K562 (cell line): ENCODE measurements around the gene HRAS. TPM values are rescaled to one million over a fixed set of nuclear protein-coding genes. Genes with fewer than 3 reads are reported as not detected.
A peak's percentile ranks its signal among the peaks of the same experiment; 100 is the strongest.

ENCODE experiments used
- ATAC-seq: fragments of 200-7000 bp; cut with Tn5 transposase; 3 replicates; pipeline ENCODE4 v1.9.1; 2020; ENCODE audit warnings: moderate library complexity
- BruUV-seq: library from RNA; stranded (reverse); fragments of 400-500 nt; replicated peaks from 2 replicates; lab custom pipeline; 2021; lab: Mats Ljungman, UMichigan
- CTCF ChIA-PET: fragments of 300-600 bp; formaldehyde crosslinking; extraction: SDS; loops from one replicate; lab custom pipeline; 2021; ENCODE audit warnings: low intra/inter-chr PET ratio; lab: Yijun Ruan, JAX
- POLR2A ChIA-PET: fragments of 300-600, 350-650 bp; sonication (Branson Sonifier 250); formaldehyde crosslinking; extraction: SDS; loops from one replicate; lab custom pipeline; 2021; ENCODE audit warnings: antibody characterized with exemption, inconsistent platforms; lab: Yijun Ruan, JAX
- DNase-seq, 4 experiments: peaks; one replicate each; pipeline versions ENCODE4 v3.0.0 to v3.0.0-alpha.2; 2011 to 2018; ENCODE audit warnings: low spot score in 3 of 4, mixed read lengths in 3 of 4; ENCODE audit errors: extremely low read depth in 1 of 4
- FAIRE-seq: peaks from 2 replicates; lab custom pipeline; 2011; peaks lifted over from hg19 to GRCh38; lab: Jason Lieb, UNC
- H2AFZ ChIP-seq: 2 replicates; pipeline ENCODE4 v1.6.0; 2011; ENCODE audit warnings: low read depth, low read length, control low read depth, inconsistent platforms
- H3K27ac ChIP-seq: fragments of 200-600 bp; 3 replicates; pipeline ENCODE4 v1.8.0; 2011; ENCODE audit warnings: low read depth, mild to moderate bottlenecking, control low read depth, inconsistent platforms, low read length, moderate library complexity, mixed read lengths; ENCODE audit errors: extremely low read depth
- H3K27me3 ChIP-seq, 2 experiments: fragments of 300-600 bp in 1 of 2; 2 replicates in 1 of 2; 3 replicates in 1 of 2; pipeline versions ENCODE4 v1.6.0 to v1.8.0; 2011; ENCODE audit warnings: inconsistent platforms in 2 of 2, low read length in 2 of 2, mild to moderate bottlenecking in 1 of 2, mixed read lengths in 1 of 2, moderate library complexity in 1 of 2; ENCODE audit not compliant: control insufficient read depth in 2 of 2, insufficient read depth in 2 of 2
- H3K36me3 ChIP-seq: fragments of 300-600 bp; 3 replicates; pipeline ENCODE4 v1.8.0; 2011; ENCODE audit warnings: mild to moderate bottlenecking, low read length, inconsistent platforms; ENCODE audit not compliant: control insufficient read depth, insufficient read depth
- H3K4me1 ChIP-seq, 2 experiments: fragments of 200-600 bp in 1 of 2; replicated peaks in 1 of 2; 2 replicates in 1 of 2; 3 replicates in 1 of 2; pipeline versions ENCODE4 v1.5.1 to v1.8.0; 2011; ENCODE audit warnings: inconsistent platforms in 2 of 2, low read length in 2 of 2, mild to moderate bottlenecking in 1 of 2, mixed read lengths in 1 of 2, moderate library complexity in 1 of 2; ENCODE audit not compliant: control insufficient read depth in 2 of 2, insufficient read depth in 2 of 2
- H3K4me2 ChIP-seq: 2 replicates; pipeline ENCODE4 v1.6.1; 2011; ENCODE audit warnings: low read length, control low read depth, inconsistent platforms, mixed read lengths; ENCODE audit not compliant: insufficient read depth
- H3K4me3 ChIP-seq: fragments of 200-600 bp; sonication (generic), shearing (Covaris generic); 2 replicates; pipeline ENCODE4 v1.5.1; 2016; ENCODE audit warnings: control low read depth, inconsistent platforms
- H3K79me2 ChIP-seq: fragments of 200-600 bp; 3 replicates; pipeline ENCODE4 v1.8.0; 2011; ENCODE audit warnings: low read length, inconsistent platforms; ENCODE audit not compliant: control insufficient read depth, insufficient read depth
- H3K9ac ChIP-seq, 2 experiments: 2 replicates each; pipeline versions ENCODE4 v1.6.0 to v1.6.1; 2011; ENCODE audit warnings: low read depth in 2 of 2, low read length in 2 of 2, control low read depth in 1 of 2, inconsistent platforms in 1 of 2, mild to moderate bottlenecking in 1 of 2, mixed read lengths in 1 of 2; ENCODE audit not compliant: insufficient read depth in 1 of 2
- H3K9me1 ChIP-seq: one replicate; pipeline ENCODE4 v1.6.0; 2011; ENCODE audit warnings: inconsistent platforms, mild to moderate bottlenecking, low read length, moderate library complexity; ENCODE audit not compliant: control insufficient read depth, insufficient read depth
- H3K9me3 ChIP-seq: replicated peaks from 2 replicates; pipeline ENCODE4 v1.5.1; 2011; ENCODE audit warnings: low read depth, low read length, inconsistent platforms; ENCODE audit not compliant: control insufficient read depth, insufficient read depth
- H4K20me1 ChIP-seq: replicated peaks from 2 replicates; pipeline ENCODE4 v1.6.1; 2011; ENCODE audit warnings: low read length, inconsistent platforms, mixed read lengths; ENCODE audit not compliant: control insufficient read depth, insufficient read depth
- BCL6 ChIP-seq: fragments of 250-450 bp; sonication (Bioruptor Pico); IDR thresholded peaks from 2 replicates; pipeline ENCODE4 v1.4.0; 2020
- CCAR2 ChIP-seq: fragments of 200-400 bp; formaldehyde crosslinking; IDR thresholded peaks from 2 replicates; pipeline ENCODE4 v1.6.1; 2017; ENCODE audit warnings: mild to moderate bottlenecking, low read depth, low read length
- E2F4 ChIP-seq: sonication (generic); formaldehyde crosslinking; IDR thresholded peaks from 2 replicates; pipeline ENCODE4 v1.8.0; 2022; ENCODE audit warnings: mild to moderate bottlenecking, low read depth, missing genetic modification reagents
- MBD2 ChIP-seq: sonication (generic); IDR thresholded peaks from 2 replicates; pipeline ENCODE4 v1.6.1; 2016; ENCODE audit warnings: low read depth, borderline replicate concordance
- MEIS2 ChIP-seq: fragments of 450-650 bp; IDR thresholded peaks from 2 replicates; pipeline ENCODE4 v1.6.1; 2014; ENCODE audit warnings: mild to moderate bottlenecking; ENCODE audit not compliant: partially characterized antibody
- MTA2 ChIP-seq: fragments of 450-650 bp; IDR thresholded peaks from 2 replicates; pipeline ENCODE4 v1.6.1; 2016; ENCODE audit warnings: low read depth
- PHF21A ChIP-seq: fragments of 450-650 bp; IDR thresholded peaks from 2 replicates; pipeline ENCODE4 v1.6.1; 2017; ENCODE audit warnings: low read depth, borderline replicate concordance
- POLR2B ChIP-seq: fragments of 450-650 bp; IDR thresholded peaks from 2 replicates; pipeline ENCODE4 v1.6.1; 2018; ENCODE audit warnings: low read depth; ENCODE audit not compliant: partially characterized antibody
- SAFB2 ChIP-seq: fragments of 200-400 bp; formaldehyde crosslinking; IDR thresholded peaks from 2 replicates; pipeline ENCODE4 v1.6.1; 2018; ENCODE audit warnings: borderline replicate concordance, low read length, low read depth, moderate library complexity; ENCODE audit not compliant: severe bottlenecking
- SIN3B ChIP-seq: fragments of 450-650 bp; IDR thresholded peaks from 2 replicates; pipeline ENCODE4 v1.6.1; 2017; ENCODE audit warnings: low read depth, mild to moderate bottlenecking, moderate library complexity
- SUPT5H ChIP-seq: fragments of 450-650 bp; IDR thresholded peaks from 2 replicates; pipeline ENCODE4 v1.6.1; 2016
- THRAP3 ChIP-seq: fragments of 450-650 bp; IDR thresholded peaks from 2 replicates; pipeline ENCODE4 v1.6.1; 2016; ENCODE audit warnings: mild to moderate bottlenecking, inconsistent platforms, borderline replicate concordance
- WGBS: fragments of 100-300 bp; shearing (Covaris generic); methylation state at CpG from one replicate; pipeline ENCODE4 v1.1.6; 2016; ENCODE audit warnings: low coverage, mixed read lengths; ENCODE audit not compliant: insufficient coverage; ENCODE audit errors: missing lambda C conversion rate; 5-methylcytosine and 5-hydroxymethylcytosine counted together
- in situ Hi-C: fragments of 300-500 bp; cut with MboI; formaldehyde crosslinking; loops from 4 replicates; pipeline ENCODE4 v1.15.0; 2018; ENCODE audit warnings: inconsistent platforms, mixed read lengths
- intact Hi-C: fragments of 100-400 bp; cut with micrococcal nuclease; formaldehyde crosslinking; loops from 2 replicates; pipeline ENCODE4 v1.14.2; 2022
- polyA plus RNA-seq, 8 experiments: library from polyadenylated mRNA; depleted of rRNA in 4 of 8; stranded (reverse) in 5 of 8; unstranded in 3 of 8; fragments of >200 nt; fragmentation: Nextera tagmentation in 2 of 8; fragmentation: Illumina TruSeq in 1 of 8; extraction: Ambion mirVana in 2 of 8; extraction: Trizol in 1 of 8; gene quantifications; 2 replicates each; pipeline versions ENCODE4 v1.2.1 to v1.2.3, GENCODE V29; 2011 to 2014; ENCODE audit warnings: inconsistent platforms in 1 of 8, missing spikeins in 1 of 8
- total RNA-seq, 7 experiments: library from RNA; depleted of rRNA in 6 of 7; stranded (reverse); fragments of >200 nt in 6 of 7; fragmentation: Illumina TruSeq in 2 of 7; extraction: Trizol in 2 of 7; gene quantifications; 2 replicates each; pipeline versions ENCODE4 v1.2.1 to v1.2.3, GENCODE V29; 2011 to 2021; ENCODE audit warnings: low replicate concordance in 1 of 7
- TF ChIP-seq, protein P1 (sequence below), 3 experiments: fragments of 200-800 bp in 1 of 3; fragments of 250-450 bp in 1 of 3; fragments of 450-650 bp in 1 of 3; sonication (Bioruptor Pico) in 1 of 3; sonication (Bioruptor generic) in 1 of 3; formaldehyde crosslinking in 1 of 3; IDR thresholded peaks; 2 replicates each; pipeline versions ENCODE4 v1.6.1 to v1.8.0; 2016 to 2022; ENCODE audit warnings: mild to moderate bottlenecking in 2 of 3, missing genetic modification characterization in 2 of 3, missing compliant biosample characterization in 1 of 3, moderate library complexity in 1 of 3
- TF ChIP-seq, protein P2 (sequence below): fragments of 450-650 bp; IDR thresholded peaks from 2 replicates; pipeline ENCODE4 v1.7.1; 2018; ENCODE audit warnings: mild to moderate bottlenecking, low read depth; ENCODE audit not compliant: partially characterized antibody

The HRAS gene
- total and polyA plus RNA-seq, 9 of the 15 experiments (the other 6 are each of a cell fraction or from before 2014, with no cell fraction given) = 2.8 to 73.5 (median 29.6) TPM

DNA sequence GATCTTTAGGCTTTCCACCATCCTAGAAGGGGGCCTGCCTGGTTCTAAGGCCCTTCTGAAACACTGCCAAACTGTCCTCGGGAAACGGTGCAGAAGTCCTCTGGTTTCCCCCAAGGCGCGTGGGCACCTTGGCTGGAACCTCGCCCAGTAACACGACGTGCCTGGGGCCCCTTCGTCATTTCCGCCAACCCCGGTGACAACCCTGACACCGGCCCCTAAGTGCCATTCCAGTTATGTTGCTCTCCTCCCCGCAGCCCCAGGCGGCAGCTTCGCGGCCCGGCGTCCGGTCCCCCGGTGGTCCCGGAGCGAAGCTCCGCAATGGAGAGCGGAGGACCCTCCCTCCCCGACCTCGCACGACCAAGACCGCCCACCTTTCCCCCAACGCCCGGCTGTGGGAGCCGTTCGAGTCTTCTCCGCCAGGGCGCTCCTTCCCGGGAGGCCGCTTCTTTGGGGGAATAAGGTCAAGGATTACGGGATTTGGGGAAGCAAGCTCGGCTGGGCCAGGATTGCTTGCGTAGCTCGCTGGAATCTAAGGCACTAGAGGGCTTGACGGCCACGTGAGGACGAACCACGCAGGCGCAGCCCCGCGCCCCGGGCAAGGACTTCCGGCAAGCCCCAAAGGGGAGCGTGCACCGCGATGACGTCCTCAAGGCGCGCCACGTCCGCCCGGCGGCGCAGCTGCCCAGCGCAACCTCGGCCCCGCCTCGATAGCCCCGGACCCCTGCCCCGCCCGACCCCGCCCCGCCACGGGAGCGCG is 29.0 kb downstream of the HRAS start:
- Histone ChIP-seq H3K4me2 (peak overlapping the region; percentile 99), H3K4me3 (peak overlapping the region; percentile 93), H3K9me1 (no peaks in the 10 kb centered on the region), H3K9ac (peak overlapping the region; percentile 97 to 100), H3K9me3 (no peaks in the 10 kb centered on the region), H3K27me3 (no peaks in the 10 kb centered on the region), H2AFZ (peak overlapping the region; percentile 96), H3K27ac (peak overlapping the region; percentile 98), H3K79me2 (peaks cover 65% of the 10 kb centered on the region), H3K4me1 (peaks cover 11 to 58% of the 10 kb centered on the region in 2 experiments), H4K20me1 (no peaks in the 10 kb centered on the region), H3K36me3 (peaks cover 38% of the 10 kb centered on the region; the same call in 2 of the 3 replicates)
- 1% methylated on average over 53 of the region's 71 CpGs for WGBS
- DNase-seq (peak; percentile 92 to 99 (median 94)), ATAC-seq (peak; percentile 76), FAIRE-seq (peak; percentile 94)
- in situ Hi-C loops = no loop called here
- ChIA-PET POLR2A (interaction anchor here (0.6 to 2.1 kb wide), 12 partner anchors 8 to 299 kb away, joined by 3 to 10 read pairs (median 6); partner anchors contain the start of genes BET1L, EPS8L2, PTDSS2 and RIC8A), CTCF (no interaction called here)
- intact Hi-C loops = loop anchor here (2.0 kb wide), 1 partner anchor 58 kb away; no protein-coding TSS in a partner anchor
- TSS peak; percentile 59 for BruUV-seq
- TF ChIP-seq, protein P1, sequence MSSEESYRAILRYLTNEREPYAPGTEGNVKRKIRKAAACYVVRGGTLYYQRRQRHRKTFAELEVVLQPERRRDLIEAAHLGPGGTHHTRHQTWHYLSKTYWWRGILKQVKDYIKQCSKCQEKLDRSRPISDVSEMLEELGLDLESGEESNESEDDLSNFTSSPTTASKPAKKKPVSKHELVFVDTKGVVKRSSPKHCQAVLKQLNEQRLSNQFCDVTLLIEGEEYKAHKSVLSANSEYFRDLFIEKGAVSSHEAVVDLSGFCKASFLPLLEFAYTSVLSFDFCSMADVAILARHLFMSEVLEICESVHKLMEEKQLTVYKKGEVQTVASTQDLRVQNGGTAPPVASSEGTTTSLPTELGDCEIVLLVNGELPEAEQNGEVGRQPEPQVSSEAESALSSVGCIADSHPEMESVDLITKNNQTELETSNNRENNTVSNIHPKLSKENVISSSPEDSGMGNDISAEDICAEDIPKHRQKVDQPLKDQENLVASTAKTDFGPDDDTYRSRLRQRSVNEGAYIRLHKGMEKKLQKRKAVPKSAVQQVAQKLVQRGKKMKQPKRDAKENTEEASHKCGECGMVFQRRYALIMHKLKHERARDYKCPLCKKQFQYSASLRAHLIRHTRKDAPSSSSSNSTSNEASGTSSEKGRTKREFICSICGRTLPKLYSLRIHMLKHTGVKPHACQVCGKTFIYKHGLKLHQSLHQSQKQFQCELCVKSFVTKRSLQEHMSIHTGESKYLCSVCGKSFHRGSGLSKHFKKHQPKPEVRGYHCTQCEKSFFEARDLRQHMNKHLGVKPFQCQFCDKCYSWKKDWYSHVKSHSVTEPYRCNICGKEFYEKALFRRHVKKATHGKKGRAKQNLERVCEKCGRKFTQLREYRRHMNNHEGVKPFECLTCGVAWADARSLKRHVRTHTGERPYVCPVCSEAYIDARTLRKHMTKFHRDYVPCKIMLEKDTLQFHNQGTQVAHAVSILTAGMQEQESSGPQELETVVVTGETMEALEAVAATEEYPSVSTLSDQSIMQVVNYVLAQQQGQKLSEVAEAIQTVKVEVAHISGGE (CRISPR knock-in tag; IDR thresholded peaks at IDR 0.05) = peak in 1 of 3 experiments; percentile 45; a peak in 1 of 6 replicates
- TF ChIP-seq CCAR2 (no peak), PHF21A (0 out of 2 replicates have a peak, but pooled peaks have one; percentile 33), E2F4 (CRISPR knock-in tag) (no peak), THRAP3 (no peak), MBD2 (peak; percentile 17; the same call in 1 of the 2 replicates), SIN3B (peak; percentile 64), BCL6 (CRISPR knock-in tag) (no peak), SUPT5H (no peak; the same call in none of the 2 replicates), SAFB2 (no peak), MEIS2 (peak; percentile 66), POLR2B (peak; percentile 79), MTA2 (no peak)
- TF ChIP-seq, protein P2, sequence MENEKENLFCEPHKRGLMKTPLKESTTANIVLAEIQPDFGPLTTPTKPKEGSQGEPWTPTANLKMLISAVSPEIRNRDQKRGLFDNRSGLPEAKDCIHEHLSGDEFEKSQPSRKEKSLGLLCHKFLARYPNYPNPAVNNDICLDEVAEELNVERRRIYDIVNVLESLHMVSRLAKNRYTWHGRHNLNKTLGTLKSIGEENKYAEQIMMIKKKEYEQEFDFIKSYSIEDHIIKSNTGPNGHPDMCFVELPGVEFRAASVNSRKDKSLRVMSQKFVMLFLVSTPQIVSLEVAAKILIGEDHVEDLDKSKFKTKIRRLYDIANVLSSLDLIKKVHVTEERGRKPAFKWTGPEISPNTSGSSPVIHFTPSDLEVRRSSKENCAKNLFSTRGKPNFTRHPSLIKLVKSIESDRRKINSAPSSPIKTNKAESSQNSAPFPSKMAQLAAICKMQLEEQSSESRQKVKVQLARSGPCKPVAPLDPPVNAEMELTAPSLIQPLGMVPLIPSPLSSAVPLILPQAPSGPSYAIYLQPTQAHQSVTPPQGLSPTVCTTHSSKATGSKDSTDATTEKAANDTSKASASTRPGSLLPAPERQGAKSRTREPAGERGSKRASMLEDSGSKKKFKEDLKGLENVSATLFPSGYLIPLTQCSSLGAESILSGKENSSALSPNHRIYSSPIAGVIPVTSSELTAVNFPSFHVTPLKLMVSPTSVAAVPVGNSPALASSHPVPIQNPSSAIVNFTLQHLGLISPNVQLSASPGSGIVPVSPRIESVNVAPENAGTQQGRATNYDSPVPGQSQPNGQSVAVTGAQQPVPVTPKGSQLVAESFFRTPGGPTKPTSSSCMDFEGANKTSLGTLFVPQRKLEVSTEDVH = no peak
